Smooth muscle cell of the umbilical artery (primary cell): ENCODE results near the gene LRRK2. TPM values are rescaled to one million over a fixed set of nuclear protein-coding genes. Genes with fewer than 3 reads are reported as not detected.

Source experiments
- total RNA-seq: library from RNA; depleted of rRNA; stranded (reverse); fragments of >200 nt; gene quantifications from 2 replicates; pipeline ENCODE4 v1.2.3, GENCODE V29; 2014

Gene LRRK2
- total RNA-seq, result 1.7 and 2.4 TPM in 2 replicates

GRCh38 chr12:40224439-40225291 lies at the start of gene LRRK2:
LRRK2 (plus strand) TSS chr12:40224997; CDS start chr12:40225132, 135 bp downstream.

Other genes starting within 250 kb of the LRRK2 start
- 16.2 and 27.6 TPM in 2 replicates for gene SLC2A13, start 118.9 kb upstream of the LRRK2 start, total RNA-seq